HCT116 (cell line): Measurements from ENCODE around the gene RPL11.
"Not testable (repeated sequence)": the region's sequence is repeated elsewhere in the genome, so short reads cannot be mapped to it uniquely, and the experiment has no call there.

ENCODE experiments used
- CTCF ChIP-seq, 3 experiments: fragments of 200-600 bp in 1 of 3; sonication (generic) in 1 of 3; IDR thresholded peaks in 2 of 3; conservative IDR thresholded peaks in 1 of 3; 2 replicates each; pipeline ENCODE4 v1.5.1; 2012 to 2017; ENCODE audit warnings: low read depth in 2 of 3, low read length in 2 of 3, antibody characterized with exemption in 1 of 3, borderline replicate concordance in 1 of 3, control low read depth in 1 of 3, mild to moderate bottlenecking in 1 of 3, mixed read lengths in 1 of 3, mixed run types in 1 of 3, moderate library complexity in 1 of 3; ENCODE audit not compliant: insufficient read depth in 1 of 3
- POLR2A ChIP-seq: IDR thresholded peaks from 2 replicates; pipeline ENCODE4 v1.7.0; 2011; ENCODE audit warnings: borderline replicate concordance; ENCODE audit not compliant: insufficient read depth, insufficient read length; ENCODE audit errors: extremely low read depth
- POLR2AphosphoS5 ChIP-seq: IDR thresholded peaks from 2 replicates; pipeline ENCODE4 v1.6.1; 2011; ENCODE audit warnings: mild to moderate bottlenecking, low read depth, low read length, moderate library complexity
- SIN3A ChIP-seq: IDR thresholded peaks from 2 replicates; pipeline ENCODE4 v1.6.1; 2012; ENCODE audit warnings: low read depth
- SP1 ChIP-seq: IDR thresholded peaks from 2 replicates; pipeline ENCODE4 v1.6.1; 2012; ENCODE audit warnings: low read depth
- YY1 ChIP-seq: IDR thresholded peaks from 2 replicates; pipeline ENCODE4 v1.6.1; 2011; ENCODE audit warnings: low read length, low read depth, moderate library complexity, mild to moderate bottlenecking; ENCODE audit not compliant: insufficient replicate concordance; ENCODE audit errors: extremely low read depth
- ZNF274 ChIP-seq: fragments of 200-500 bp; sonication (Bioruptor generic); IDR thresholded peaks from 2 replicates; pipeline ENCODE4 v1.6.1; 2014; ENCODE audit warnings: mild to moderate bottlenecking, low read depth, low read length, inconsistent platforms

GRCh38 chr1:23733281-23733680 lies 41.7 kb downstream of the RPL11 start:
- TF ChIP-seq SP1; POLR2A; CTCF (IDR thresholded peaks at IDR 0.05 in 2 of 3, conservative IDR thresholded peaks at IDR 0.05 in 1 of 3; ENCODE audit: borderline replicate concordance in 1 of 3, insufficient read depth in 1 of 3, low read depth in 2 of 3, low read length in 2 of 3); SIN3A; POLR2AphosphoS5; ZNF274; YY1: not testable (repeated sequence)
